ENCODE data around the gene KCTD1. TPM values are rescaled to one million over a fixed set of nuclear protein-coding genes. Genes with fewer than 3 reads are reported as not detected.

Gene KCTD1
- total RNA-seq (2012; rRNA removed) (4.7 and 5.0 TPM in 2 replicates), polyA plus RNA-seq (2012; rRNA removed) (5.8 and 7.3 TPM in 2 replicates), Bru-seq, nascent RNA (percentile 46 among the genes with signal in this experiment), BruChase-seq, experiment 1, labeled RNA remaining after a 6-hour chase (percentile 39 among the genes with signal in this experiment), BruChase-seq, experiment 2, labeled RNA remaining after a 2-hour chase (percentile 39 among the genes with signal in this experiment)
- polyA plus RNA-seq (2012; cell fraction: cytosol; rRNA removed), result 5.6 and 12.3 TPM in 2 replicates
- 4.9 and 5.0 TPM in 2 replicates for polyA plus RNA-seq (2012; cell fraction: nucleus; rRNA removed; ENCODE audit: low replicate concordance)
- long read RNA-seq, partial matches to known transcripts, result 0 of 2 reads
- long read RNA-seq, other reads (novel, unspliced or antisense), result 1 of 2 reads

- dilution Hi-C loops (cut with HindIII; ENCODE audit: low sequenced_read_pairs, unreplicated experiment), result no loop called here
- peak within 1 kb of the TSS; percentile 47 for H3K9ac ChIP-seq (ENCODE audit: low read depth, low read length)
These were observed at the start of gene KCTD1 for GRCh38 chr18:26548415-26549262. TSS of gene KCTD1 (minus strand) at chr18:26548553. CDS start at chr18:26548536, 17 bp downstream.

More at GRCh38 chr18:26548415-26549262, at the start of gene KCTD1:
- in situ Hi-C loops (cut with MboI; ENCODE audit: low sequenced_read_pairs), result loop anchor here (10.0 kb wide), 1 partner anchor 64 kb away; no protein-coding TSS in a partner anchor
- peak within 1 kb of the TSS in 1 of 2 experiments; percentile 59; a peak in 1 of 4 replicates for H4K8ac ChIP-seq (ENCODE audit: low read depth in 2 of 2, low read length in 2 of 2)
- POLR2A ChIA-PET (ENCODE audit: unreplicated experiment), result no interaction called here
- no peaks in the 10 kb centered on the region for H3K9me3 ChIP-seq (ENCODE audit: control insufficient read depth, insufficient read depth, low read length)
- H2AK9ac ChIP-seq (replicated peaks; ENCODE audit: low read depth, low read length, poor library complexity), result peak within 1 kb of the TSS; percentile 31
- DNase-seq (peak; percentile 84), ATAC-seq (ENCODE audit: low read depth) (peak; percentile 68)
- H3K56ac ChIP-seq (ENCODE audit: extremely low read depth, insufficient read depth, low read length), result no peak within 1 kb of the TSS
- intact Hi-C loops (cut with micrococcal nuclease), result loop anchor here (1.0 to 5.0 kb wide), 7 partner anchors 68 to 241 kb away; no protein-coding TSS in a partner anchor
- peak within 1 kb of the TSS; percentile 69 for H3K4me3 ChIP-seq (ENCODE audit: insufficient read depth, low read depth, low read length)
- 0 out of 3 replicates have a peak within 1 kb of the TSS, but pooled peaks have one; percentile 14 for H2BK15ac ChIP-seq (ENCODE audit: low read depth, low read length)
- H2BK5ac ChIP-seq (ENCODE audit: low read depth, low read length, poor library complexity, severe bottlenecking), result no peak within 1 kb of the TSS
- WGBS, 2 experiments (ENCODE audit: extremely low coverage in 2 of 2, insufficient read length in 1 of 2), result 1% methylated on average over 38 of the region's 88 CpGs; no CpG with 5 or more reads in 1 of the 2 experiments
- 0 out of 2 replicates have a peak within 1 kb of the TSS, but pooled peaks have one; percentile 42 for H3K14ac ChIP-seq (replicated peaks; ENCODE audit: low read depth, low read length)
- H3K4ac ChIP-seq (ENCODE audit: low read depth, low read length), result peak within 1 kb of the TSS; percentile 61; the same call in 1 of the 2 replicates
- H2BK120ac ChIP-seq (ENCODE audit: low read depth, low read length), result peak within 1 kb of the TSS; percentile 45; the same call in 1 of the 2 replicates
- H3K4me2 ChIP-seq (ENCODE audit: low read depth, low read length), result peak within 1 kb of the TSS; percentile 85
- no peak within 1 kb of the TSS for H3K18ac ChIP-seq (ENCODE audit: low read depth, low read length)
- no peak for TF ChIP-seq USF2 (IDR thresholded peaks at IDR 0.05; ENCODE audit: low read depth, low read length)
- peak; percentile 1; the same call in 1 of the 2 replicates for TF ChIP-seq SMC3 (IDR thresholded peaks at IDR 0.05; ENCODE audit: low read depth, low read length)
- 0 out of 2 replicates have a peak, but pooled peaks have one; percentile 45 for TF ChIP-seq MAZ (IDR thresholded peaks at IDR 0.05; ENCODE audit: borderline replicate concordance, low read depth, low read length)
- 0 out of 2 replicates have a peak, but pooled peaks have one; percentile 15 for TF ChIP-seq MXI1 (IDR thresholded peaks at IDR 0.05; ENCODE audit: borderline replicate concordance, low read depth, low read length)
- TF ChIP-seq NFE2L2 (IDR thresholded peaks at IDR 0.05; ENCODE audit: low read depth, low read length), result no peak
- no peak for TF ChIP-seq FOS (IDR thresholded peaks at IDR 0.05; ENCODE audit: low read depth, low read length)
- TF ChIP-seq MAFK (IDR thresholded peaks at IDR 0.05; ENCODE audit: low read depth, low read length), result no peak
- no peak for TF ChIP-seq CHD1 (IDR thresholded peaks at IDR 0.05; ENCODE audit: low read depth, low read length)
- no peak for TF ChIP-seq CTCF (conservative IDR thresholded peaks at IDR 0.05; ENCODE audit: low read depth, low read length)
- CTCF ChIA-PET, result interaction anchor here (0.5 to 1.6 kb wide), 7 partner anchors 32 to 456 kb away, joined by 3 to 5 read pairs (median 4); no protein-coding TSS in a partner anchor
- H3K36me3 ChIP-seq (ENCODE audit: control insufficient read depth, insufficient read depth, low read length), result no peaks in the 10 kb centered on the region
- H2BK20ac ChIP-seq (ENCODE audit: low read depth, low read length), result no peak within 1 kb of the TSS
- no peak within 1 kb of the TSS for H3K23ac ChIP-seq (ENCODE audit: low read depth, low read length)
- H3K27ac ChIP-seq (ENCODE audit: insufficient read depth, low read length), result peak within 1 kb of the TSS; percentile 16; the same call in 1 of the 2 replicates
- no peak within 1 kb of the TSS for H4K5ac ChIP-seq (ENCODE audit: low read depth, low read length)
- peaks cover 5% of the 10 kb centered on the region; the same call in 1 of the 2 replicates for H3K9me1 ChIP-seq (ENCODE audit: insufficient read depth, low read length)
- H3K79me1 ChIP-seq (ENCODE audit: low read depth in 1 of 2, low read length in 2 of 2), result peaks cover 16 to 23% of the 10 kb centered on the region in 2 experiments
- BruUV-seq (replicated peaks), result no TSS peak
- no peak within 1 kb of the TSS; the same call in 1 of the 2 replicates for H4K91ac ChIP-seq (ENCODE audit: insufficient read depth, low read depth, low read length)
- H2AK5ac ChIP-seq (ENCODE audit: low read depth, low read length), result no peak within 1 kb of the TSS
- H3K4me1 ChIP-seq (ENCODE audit: control insufficient read depth, insufficient read depth, low read length), result peaks cover 6% of the 10 kb centered on the region
- H4K20me1 ChIP-seq (ENCODE audit: insufficient read depth, low read length), result peaks cover 13% of the 10 kb centered on the region; the same call in 1 of the 2 replicates
- H2AFZ ChIP-seq (replicated peaks; ENCODE audit: low read length, poor library complexity), result peak within 1 kb of the TSS; percentile 95
- peaks cover 35% of the 10 kb centered on the region for H3K27me3 ChIP-seq (ENCODE audit: control insufficient read depth, insufficient read depth, low read length)
